ENCODE results near the gene CREB3L2.
A peak's percentile ranks its signal among the peaks of the same experiment; 100 is the strongest.

The CREB3L2 gene

GRCh38 chr7:137885678-137886077 lies 116.2 kb downstream of the CREB3L2 start:
- H3K27me3 ChIP-seq (ENCODE audit: control insufficient read depth, insufficient read depth, low read length), result no peaks in the 10 kb centered on the region
- H3K27ac ChIP-seq (ENCODE audit: low read length), result no peak overlapping the region
- peak overlapping the region; percentile 18 for H3K9ac ChIP-seq (ENCODE audit: low read length)
- H3K36me3 ChIP-seq (ENCODE audit: control insufficient read depth, low read depth, low read length), result peaks cover 21% of the 10 kb centered on the region
- peaks cover 24% of the 10 kb centered on the region for H3K4me1 ChIP-seq (ENCODE audit: control insufficient read depth, low read depth, low read length)
- no peak overlapping the region for H3K4me3 ChIP-seq (ENCODE audit: low read length)
- no peaks in the 10 kb centered on the region for H3K9me3 ChIP-seq (ENCODE audit: control insufficient read depth, low read depth, low read length)

- peaks cover 21% of the 10 kb centered on the region for H3K36me3 ChIP-seq (ENCODE audit: control insufficient read depth, low read depth, low read length)
- no peak overlapping the region for H3K9ac ChIP-seq (ENCODE audit: low read length)
- H3K9me3 ChIP-seq (ENCODE audit: control insufficient read depth, low read depth, low read length), result no peaks in the 10 kb centered on the region
- H3K27ac ChIP-seq (ENCODE audit: low read length), result no peak overlapping the region
- H3K4me1 ChIP-seq (ENCODE audit: control insufficient read depth, low read depth, low read length), result peaks cover 52% of the 10 kb centered on the region
- H3K4me3 ChIP-seq (ENCODE audit: low read length), result no peak overlapping the region
- no peaks in the 10 kb centered on the region for H3K27me3 ChIP-seq (ENCODE audit: control insufficient read depth, insufficient read depth, low read length)
These were observed 119.1 kb downstream of the CREB3L2 start for GRCh38 chr7:137882806-137883205.

- no peak overlapping the region for H3K27ac ChIP-seq (ENCODE audit: low read length)
- no peak overlapping the region for H3K9ac ChIP-seq (ENCODE audit: low read length)
- no peak overlapping the region for H3K4me3 ChIP-seq (ENCODE audit: low read length)
- peaks cover 56% of the 10 kb centered on the region for H3K4me1 ChIP-seq (ENCODE audit: control insufficient read depth, low read depth, low read length)
- no peaks in the 10 kb centered on the region for H3K9me3 ChIP-seq (ENCODE audit: control insufficient read depth, low read depth, low read length)
- H3K36me3 ChIP-seq (ENCODE audit: control insufficient read depth, low read depth, low read length), result peaks cover 21% of the 10 kb centered on the region
- H3K27me3 ChIP-seq (ENCODE audit: control insufficient read depth, insufficient read depth, low read length), result no peaks in the 10 kb centered on the region
These were observed 119.6 kb downstream of the CREB3L2 start for GRCh38 chr7:137882261-137882668.

GRCh38 chr7:137881607-137882260 lies 120.2 kb downstream of the CREB3L2 start:
- Histone ChIP-seq H3K27me3 (ENCODE audit: control insufficient read depth, insufficient read depth, low read length) (no peaks in the 10 kb centered on the region), H3K9me3 (ENCODE audit: control insufficient read depth, low read depth, low read length) (no peaks in the 10 kb centered on the region), H3K9ac (ENCODE audit: low read length) (no peak overlapping the region), H3K36me3 (ENCODE audit: control insufficient read depth, low read depth, low read length) (peaks cover 21% of the 10 kb centered on the region), H3K4me1 (ENCODE audit: control insufficient read depth, low read depth, low read length) (peaks cover 56% of the 10 kb centered on the region), H3K4me3 (ENCODE audit: low read length) (no peak overlapping the region), H3K27ac (ENCODE audit: low read length) (no peak overlapping the region)

- H3K9ac ChIP-seq (ENCODE audit: low read length), result no peak overlapping the region
- peaks cover 21% of the 10 kb centered on the region for H3K36me3 ChIP-seq (ENCODE audit: control insufficient read depth, low read depth, low read length)
- H3K27ac ChIP-seq (ENCODE audit: low read length), result no peak overlapping the region
- no peaks in the 10 kb centered on the region for H3K27me3 ChIP-seq (ENCODE audit: control insufficient read depth, insufficient read depth, low read length)
- H3K4me1 ChIP-seq (ENCODE audit: control insufficient read depth, low read depth, low read length), result peaks cover 56% of the 10 kb centered on the region
- no peaks in the 10 kb centered on the region for H3K9me3 ChIP-seq (ENCODE audit: control insufficient read depth, low read depth, low read length)
- no peak overlapping the region for H3K4me3 ChIP-seq (ENCODE audit: low read length)
These were observed 121.5 kb downstream of the CREB3L2 start for GRCh38 chr7:137880432-137880831.

GRCh38 chr7:137879357-137880158 lies 122.3 kb downstream of the CREB3L2 start:
- Histone ChIP-seq H3K9ac (ENCODE audit: low read length) (no peak overlapping the region), H3K4me1 (ENCODE audit: control insufficient read depth, low read depth, low read length) (peaks cover 60% of the 10 kb centered on the region), H3K27ac (ENCODE audit: low read length) (peak overlapping the region; percentile 47), H3K4me3 (ENCODE audit: low read length) (peak overlapping the region; percentile 4), H3K9me3 (ENCODE audit: control insufficient read depth, low read depth, low read length) (no peaks in the 10 kb centered on the region), H3K36me3 (ENCODE audit: control insufficient read depth, low read depth, low read length) (peaks cover 14% of the 10 kb centered on the region), H3K27me3 (ENCODE audit: control insufficient read depth, insufficient read depth, low read length) (no peaks in the 10 kb centered on the region)

- H3K4me1 ChIP-seq (ENCODE audit: control insufficient read depth, low read depth, low read length), result peaks cover 67% of the 10 kb centered on the region
- H3K27me3 ChIP-seq (ENCODE audit: control insufficient read depth, insufficient read depth, low read length), result no peaks in the 10 kb centered on the region
- H3K4me3 ChIP-seq (ENCODE audit: low read length), result no peak overlapping the region
- peaks cover 12% of the 10 kb centered on the region for H3K36me3 ChIP-seq (ENCODE audit: control insufficient read depth, low read depth, low read length)
- no peaks in the 10 kb centered on the region for H3K9me3 ChIP-seq (ENCODE audit: control insufficient read depth, low read depth, low read length)
- no peak overlapping the region for H3K9ac ChIP-seq (ENCODE audit: low read length)
- H3K27ac ChIP-seq (ENCODE audit: low read length), result no peak overlapping the region
These were observed 123.4 kb downstream of the CREB3L2 start for GRCh38 chr7:137878333-137878961.

GRCh38 chr7:137877027-137877675 lies 124.7 kb downstream of the CREB3L2 start:
- Histone ChIP-seq H3K9ac (ENCODE audit: low read length) (no peak overlapping the region), H3K27ac (ENCODE audit: low read length) (no peak overlapping the region), H3K27me3 (ENCODE audit: control insufficient read depth, insufficient read depth, low read length) (no peaks in the 10 kb centered on the region), H3K9me3 (ENCODE audit: control insufficient read depth, low read depth, low read length) (no peaks in the 10 kb centered on the region), H3K4me3 (ENCODE audit: low read length) (no peak overlapping the region), H3K4me1 (ENCODE audit: control insufficient read depth, low read depth, low read length) (peaks cover 67% of the 10 kb centered on the region), H3K36me3 (ENCODE audit: control insufficient read depth, low read depth, low read length) (peaks cover 18% of the 10 kb centered on the region)

GRCh38 chr7:137875746-137876145 lies 126.1 kb downstream of the CREB3L2 start:
- H3K36me3 ChIP-seq (ENCODE audit: control insufficient read depth, low read depth, low read length), result peaks cover 9% of the 10 kb centered on the region

GRCh38 chr7:137873979-137874777 lies 127.7 kb downstream of the CREB3L2 start:
- H3K27me3 ChIP-seq (ENCODE audit: control insufficient read depth, insufficient read depth, low read length), result no peaks in the 10 kb centered on the region
- H3K4me3 ChIP-seq (ENCODE audit: low read length), result no peak overlapping the region
- H3K36me3 ChIP-seq (ENCODE audit: control insufficient read depth, low read depth, low read length), result peaks cover 9% of the 10 kb centered on the region
- H3K9me3 ChIP-seq (ENCODE audit: control insufficient read depth, low read depth, low read length), result no peaks in the 10 kb centered on the region
- no peak overlapping the region for H3K9ac ChIP-seq (ENCODE audit: low read length)
- H3K27ac ChIP-seq (ENCODE audit: low read length), result no peak overlapping the region
- peaks cover 48% of the 10 kb centered on the region for H3K4me1 ChIP-seq (ENCODE audit: control insufficient read depth, low read depth, low read length)

More at GRCh38 chr7:137875746-137876145, 126.1 kb downstream of the CREB3L2 start:
- Histone ChIP-seq H3K27me3 (ENCODE audit: control insufficient read depth, insufficient read depth, low read length) (no peaks in the 10 kb centered on the region), H3K9ac (ENCODE audit: low read length) (no peak overlapping the region), H3K4me1 (ENCODE audit: control insufficient read depth, low read depth, low read length) (peaks cover 62% of the 10 kb centered on the region), H3K4me3 (ENCODE audit: low read length) (no peak overlapping the region), H3K27ac (ENCODE audit: low read length) (no peak overlapping the region), H3K9me3 (ENCODE audit: control insufficient read depth, low read depth, low read length) (no peaks in the 10 kb centered on the region)

GRCh38 chr7:137873524-137873923 lies 128.4 kb downstream of the CREB3L2 start:
- Histone ChIP-seq H3K9ac (ENCODE audit: low read length) (no peak overlapping the region), H3K9me3 (ENCODE audit: control insufficient read depth, low read depth, low read length) (no peaks in the 10 kb centered on the region), H3K4me1 (ENCODE audit: control insufficient read depth, low read depth, low read length) (peaks cover 42% of the 10 kb centered on the region), H3K27ac (ENCODE audit: low read length) (no peak overlapping the region), H3K36me3 (ENCODE audit: control insufficient read depth, low read depth, low read length) (peaks cover 9% of the 10 kb centered on the region), H3K27me3 (ENCODE audit: control insufficient read depth, insufficient read depth, low read length) (no peaks in the 10 kb centered on the region), H3K4me3 (ENCODE audit: low read length) (no peak overlapping the region)

Measured in iPS-18a (cell line).